CD4-positive, CD25-positive, alpha-beta regulatory T cell (primary cell): ENCODE data around the gene SLC1A2. TPM values are rescaled to one million over a fixed set of nuclear protein-coding genes. Genes with fewer than 3 reads are reported as not detected.
A peak's percentile ranks its signal among the peaks of the same experiment; 100 is the strongest.

Experiments used
- ATAC-seq, 2 donors: fragments of 150-1000 bp; cut with Tn5 transposase; one replicate each; pipeline ENCODE4 v1.10.0; 2021; ENCODE audit warnings: low read depth in 2 of 2, moderate number of reproducible peaks in 2 of 2, moderate library complexity in 1 of 2
- DNase-seq, 3 donors: peaks; one replicate each; pipeline versions ENCODE4 v3.0.0 to v3.0.0-alpha.2; 2012 to 2022; ENCODE audit warnings: mixed read lengths in 1 of 3
- H3K27ac ChIP-seq: one replicate; pipeline ENCODE4 v1.7.0; 2013; ENCODE audit warnings: mild to moderate bottlenecking, low read length; ENCODE audit not compliant: insufficient read depth, poor library complexity, severe bottlenecking
- H3K27me3 ChIP-seq: one replicate; pipeline ENCODE4 v1.7.0; 2013; ENCODE audit warnings: low read length; ENCODE audit not compliant: control insufficient read depth, insufficient read depth
- H3K36me3 ChIP-seq: one replicate; pipeline ENCODE4 v1.7.0; 2013; ENCODE audit warnings: mild to moderate bottlenecking, low read length, moderate library complexity; ENCODE audit not compliant: control insufficient read depth, insufficient read depth
- H3K4me1 ChIP-seq: 2 replicates; pipeline ENCODE4 v1.7.0; 2013; ENCODE audit warnings: mild to moderate bottlenecking, low read length; ENCODE audit not compliant: insufficient read depth, control insufficient read depth, poor library complexity, severe bottlenecking
- H3K4me3 ChIP-seq: one replicate; pipeline ENCODE4 v1.7.0; 2013; ENCODE audit warnings: low read depth, mild to moderate bottlenecking, low read length, moderate library complexity
- H3K9me3 ChIP-seq, 2 experiments: 1 replicate in 1 of 2; 2 replicates in 1 of 2; pipeline ENCODE4 v1.7.0; 2013; ENCODE audit warnings: low read length in 2 of 2, mild to moderate bottlenecking in 1 of 2, moderate library complexity in 1 of 2; ENCODE audit not compliant: control insufficient read depth in 2 of 2
- H3K27ac Mint-ChIP-seq, 3 donors: one replicate each; pipeline ENCODE4 v1.8.0; 2020 to 2022; ENCODE audit warnings: mild to moderate bottlenecking in 3 of 3, mixed read lengths in 3 of 3, moderate library complexity in 2 of 3
- H3K27me3 Mint-ChIP-seq: one replicate; pipeline ENCODE4 v1.8.0; 2022; ENCODE audit warnings: mild to moderate bottlenecking, mixed read lengths
- H3K36me3 Mint-ChIP-seq: one replicate; pipeline ENCODE4 v1.8.0; 2020; ENCODE audit warnings: mixed read lengths
- H3K4me1 Mint-ChIP-seq, 4 donors: one replicate each; pipeline ENCODE4 v1.8.0; 2020 to 2022; ENCODE audit warnings: mixed read lengths in 4 of 4, mild to moderate bottlenecking in 1 of 4
- H3K4me3 Mint-ChIP-seq, 4 donors: one replicate each; pipeline ENCODE4 v1.8.0; 2020 to 2022; ENCODE audit warnings: mild to moderate bottlenecking in 4 of 4, mixed read lengths in 4 of 4, moderate library complexity in 3 of 4
- H3K9me3 Mint-ChIP-seq, 7 donors: one replicate each; pipeline ENCODE4 v1.8.0; 2020 to 2022; ENCODE audit warnings: mixed read lengths in 7 of 7, mild to moderate bottlenecking in 3 of 7, moderate library complexity in 2 of 7
- polyA plus RNA-seq, 4 donors: library from polyadenylated mRNA; unstranded; fragments of 300-500 nt; fragmentation: Illumina TruSeq; gene quantifications; one replicate each; pipeline ENCODE4 v1.2.3, GENCODE V29; 2021
- total RNA-seq: library from RNA; stranded (reverse); gene quantifications from one replicate; pipeline ENCODE4 v1.2.3, GENCODE V29; 2022

Gene SLC1A2
- total and polyA plus RNA-seq, 5 donors from 2014 or later, result 0.08 to 0.23 TPM; not detected in 3

DNA sequence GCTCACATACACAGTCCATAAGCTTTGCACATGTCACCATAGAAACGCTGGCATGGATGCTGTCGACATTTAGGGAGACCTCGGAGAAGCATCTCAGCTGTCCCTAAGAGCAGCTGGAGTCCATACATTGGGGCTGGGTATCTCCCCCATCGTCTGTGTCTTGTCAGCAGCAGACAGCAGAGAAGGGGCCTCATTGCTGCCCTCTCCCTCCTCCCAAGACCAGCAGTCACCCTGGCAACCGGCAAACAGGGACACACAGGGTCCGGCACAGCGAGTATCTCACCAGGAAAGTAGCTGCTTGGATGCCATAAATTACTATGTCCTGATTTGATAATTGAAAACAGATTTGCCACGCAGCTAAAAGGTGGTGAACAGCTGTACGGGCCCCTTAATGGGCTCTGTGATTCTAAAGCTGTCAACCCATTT lies 196.0 kb downstream of the SLC1A2 start:
- Histone ChIP-seq H3K27ac (no peak overlapping the region), H3K27me3 (no peaks in the 10 kb centered on the region), H3K9me3 (no peaks in the 10 kb centered on the region), H3K4me1 (no peaks in the 10 kb centered on the region), H3K4me3 (no peak overlapping the region), H3K36me3 (peaks cover 98% of the 10 kb centered on the region)
- Mint-ChIP-seq H3K9me3 (peaks cover 0 to 2% (median 0%) of the 10 kb centered on the region in 7 donors), H3K27ac (peak overlapping the region in 1 of 3 donors; percentile 42), H3K4me1 (peaks cover 9 to 17% (median 10%) of the 10 kb centered on the region in 4 donors), H3K36me3 (peaks cover 76% of the 10 kb centered on the region), H3K4me3 (no peak overlapping the region), H3K27me3 (no peaks in the 10 kb centered on the region)
- ATAC-seq, result no peak
- DNase-seq, result no peak

DNA sequence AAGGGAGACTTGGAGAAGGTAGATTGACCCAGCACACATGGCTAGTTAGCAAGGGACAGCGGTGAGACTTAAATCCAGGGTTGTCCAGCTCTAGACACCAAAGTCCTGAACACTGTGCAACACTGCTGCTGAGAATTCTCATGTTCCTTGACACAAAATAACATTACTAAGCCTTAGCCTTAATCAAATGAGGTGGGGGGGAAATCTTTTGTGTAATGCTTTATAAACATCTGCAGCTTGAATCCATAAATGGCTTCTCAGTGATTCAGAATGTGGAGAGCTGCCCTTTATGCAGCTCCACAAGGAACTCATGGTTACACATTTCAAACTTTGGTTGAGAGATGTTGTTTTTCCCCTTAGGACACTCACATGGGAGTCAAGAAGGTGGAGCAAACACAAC lies 200.4 kb downstream of the SLC1A2 start:
- no peak for ATAC-seq
- Mint-ChIP-seq H3K4me1 (peaks cover 22 to 49% (median 38%) of the 10 kb centered on the region in 4 donors), H3K27me3 (no peaks in the 10 kb centered on the region), H3K4me3 (no peak overlapping the region), H3K9me3 (peaks cover 0 to 2% (median 0%) of the 10 kb centered on the region in 7 donors), H3K27ac (peak overlapping the region; percentile 26 to 59 (median 30)), H3K36me3 (peaks cover 73% of the 10 kb centered on the region)
- Histone ChIP-seq H3K9me3 (no peaks in the 10 kb centered on the region), H3K36me3 (peaks cover 92% of the 10 kb centered on the region), H3K27me3 (no peaks in the 10 kb centered on the region), H3K27ac (no peak overlapping the region), H3K4me3 (no peak overlapping the region), H3K4me1 (peaks cover 37% of the 10 kb centered on the region)
- DNase-seq, result no peak

- peak overlapping the region; percentile 17 to 74 (median 50) for H3K4me3 Mint-ChIP-seq
- no peaks in the 10 kb centered on the region for H3K27me3 ChIP-seq
- DNase-seq (peak; percentile 30 to 81 (median 67)), ATAC-seq (peak; percentile 72 to 73)
- H3K4me1 Mint-ChIP-seq, result peaks cover 31 to 60% (median 48%) of the 10 kb centered on the region in 4 donors
- H3K27ac ChIP-seq, result peak overlapping the region; percentile 77
- H3K27me3 Mint-ChIP-seq, result no peaks in the 10 kb centered on the region
- H3K4me3 ChIP-seq, result peak overlapping the region; percentile 17
- H3K4me1 ChIP-seq, result peaks cover 46% of the 10 kb centered on the region
- H3K9me3 ChIP-seq, result no peaks in the 10 kb centered on the region
- H3K36me3 Mint-ChIP-seq, result peaks cover 76% of the 10 kb centered on the region
- H3K36me3 ChIP-seq, result peaks cover 90% of the 10 kb centered on the region
- H3K9me3 Mint-ChIP-seq, result peaks cover 0 to 2% (median 0%) of the 10 kb centered on the region in 7 donors
- H3K27ac Mint-ChIP-seq, result peak overlapping the region; percentile 91 to 96 (median 95)
These were observed 202.2 kb downstream of the SLC1A2 start for GRCh38 chr11:35216962-35217678.

DNA sequence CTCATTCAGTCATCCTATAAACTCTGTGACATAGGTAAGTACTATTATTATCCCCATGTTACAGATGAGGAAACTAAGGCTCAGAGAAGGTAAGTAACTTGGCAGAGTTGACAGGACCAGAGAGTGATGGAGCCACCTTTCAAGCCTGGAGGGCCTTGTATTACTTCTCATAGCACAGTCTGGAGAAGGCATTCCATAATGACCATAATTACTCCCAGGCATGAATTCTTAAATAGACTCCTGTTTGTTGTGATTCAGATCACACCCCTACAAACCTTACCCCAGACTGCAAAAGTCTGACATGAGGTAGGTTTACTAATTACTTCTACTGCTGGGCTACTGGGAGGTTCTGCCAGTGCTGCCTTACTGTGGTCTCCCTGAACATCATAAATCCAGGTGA lies 203.4 kb downstream of the SLC1A2 start:
- H3K36me3 ChIP-seq, result peaks cover 89% of the 10 kb centered on the region
- no peak for ATAC-seq

DNA sequence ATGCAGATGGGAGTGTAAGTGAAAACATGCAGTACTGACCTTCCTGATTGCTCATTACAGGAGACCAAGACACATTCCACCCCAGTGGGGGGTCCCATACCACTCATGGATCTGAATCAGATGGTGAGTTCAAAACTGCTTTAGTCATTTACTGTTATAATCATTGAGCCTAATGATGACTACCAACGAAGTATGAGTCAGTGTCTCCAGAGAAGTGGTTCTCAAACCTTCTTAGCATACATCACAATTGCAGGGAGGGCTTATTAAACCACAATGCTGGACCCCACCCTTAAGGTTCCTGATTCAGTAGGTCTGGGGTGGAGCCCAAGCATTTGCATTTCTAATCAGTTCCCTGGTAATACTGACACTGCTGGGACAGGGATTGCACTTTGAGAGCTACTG lies 204.6 kb downstream of the SLC1A2 start:
- peak overlapping the region; percentile 37 for H3K27ac ChIP-seq
- ATAC-seq (peak; percentile 54 to 60), DNase-seq (peak in 1 of 3 donors; percentile 55)
- Mint-ChIP-seq H3K27me3 (no peaks in the 10 kb centered on the region), H3K9me3 (peaks cover 0 to 9% (median 0%) of the 10 kb centered on the region in 7 donors), H3K27ac (peak overlapping the region; percentile 87 to 95 (median 90)), H3K4me3 (peak overlapping the region in 3 of 4 donors; percentile 33 to 66 (median 61)), H3K36me3 (peaks cover 83% of the 10 kb centered on the region), H3K4me1 (peaks cover 50 to 80% (median 65%) of the 10 kb centered on the region in 4 donors)
- peak overlapping the region; percentile 34 for H3K4me3 ChIP-seq
- no peaks in the 10 kb centered on the region for H3K27me3 ChIP-seq
- peaks cover 2 to 3% of the 10 kb centered on the region in 2 experiments for H3K9me3 ChIP-seq
- H3K36me3 ChIP-seq, result peaks cover 89% of the 10 kb centered on the region
- H3K4me1 ChIP-seq, result peaks cover 46% of the 10 kb centered on the region

More for the DNA sequence above, 203.4 kb downstream of the SLC1A2 start:
- peak overlapping the region in 3 of 4 donors; percentile 9 to 66 (median 61) for H3K4me3 Mint-ChIP-seq
- H3K4me1 Mint-ChIP-seq, result peaks cover 42 to 70% (median 56%) of the 10 kb centered on the region in 4 donors
- peak overlapping the region; percentile 57 to 95 (median 91) for H3K27ac Mint-ChIP-seq
- no peak for DNase-seq
- peaks cover 46% of the 10 kb centered on the region for H3K4me1 ChIP-seq
- peak overlapping the region; percentile 8 for H3K27ac ChIP-seq
- no peaks in the 10 kb centered on the region for H3K27me3 Mint-ChIP-seq
- H3K27me3 ChIP-seq, result no peaks in the 10 kb centered on the region
- no peaks in the 10 kb centered on the region for H3K9me3 Mint-ChIP-seq
- no peaks in the 10 kb centered on the region for H3K9me3 ChIP-seq
- peaks cover 78% of the 10 kb centered on the region for H3K36me3 Mint-ChIP-seq
- H3K4me3 ChIP-seq, result peak overlapping the region; percentile 17

GRCh38 chr11:35214226-35214770 lies 205.1 kb downstream of the SLC1A2 start:
- H3K4me1 ChIP-seq, result peaks cover 46% of the 10 kb centered on the region
- H3K4me1 Mint-ChIP-seq, result peaks cover 50 to 80% (median 65%) of the 10 kb centered on the region in 4 donors
- peaks cover 84% of the 10 kb centered on the region for H3K36me3 Mint-ChIP-seq
- H3K4me3 ChIP-seq, result peak overlapping the region; percentile 34
- peak overlapping the region; percentile 37 for H3K27ac ChIP-seq
- H3K9me3 ChIP-seq, result peaks cover 5 to 8% of the 10 kb centered on the region in 2 experiments
- DNase-seq (no peak), ATAC-seq (no peak)
- H3K27ac Mint-ChIP-seq, result peak overlapping the region; percentile 87 to 95 (median 90)
- H3K27me3 Mint-ChIP-seq, result no peaks in the 10 kb centered on the region
- peaks cover 0 to 13% (median 0%) of the 10 kb centered on the region in 7 donors for H3K9me3 Mint-ChIP-seq
- H3K36me3 ChIP-seq, result peaks cover 89% of the 10 kb centered on the region
- H3K4me3 Mint-ChIP-seq, result peak overlapping the region in 3 of 4 donors; percentile 34 to 67 (median 43)
- no peaks in the 10 kb centered on the region for H3K27me3 ChIP-seq

GRCh38 chr11:35211952-35212351 lies 207.4 kb downstream of the SLC1A2 start:
- Mint-ChIP-seq H3K36me3 (peaks cover 89% of the 10 kb centered on the region), H3K4me1 (peaks cover 43 to 78% (median 68%) of the 10 kb centered on the region in 4 donors), H3K27me3 (no peaks in the 10 kb centered on the region), H3K27ac (peak overlapping the region; percentile 32 to 60 (median 34)), H3K4me3 (peak overlapping the region in 1 of 4 donors; percentile 4), H3K9me3 (peaks cover 0 to 20% (median 0%) of the 10 kb centered on the region in 7 donors)
- Histone ChIP-seq H3K27ac (no peak overlapping the region), H3K4me3 (no peak overlapping the region), H3K36me3 (peaks cover 93% of the 10 kb centered on the region), H3K4me1 (peaks cover 39% of the 10 kb centered on the region), H3K27me3 (no peaks in the 10 kb centered on the region), H3K9me3 (peaks cover 5 to 8% of the 10 kb centered on the region in 2 experiments)
- no peak for DNase-seq
- ATAC-seq, result no peak
